Activated CD4-positive, CD25-positive, alpha-beta regulatory T cell treated with anti-CD3 and anti-CD28 coated beads, Interleukin-2, amount 50 U/mL, for 16 hours (primary cell): Measurements from ENCODE around the gene NOX4.
"Not testable (repeated sequence)": the region's sequence is repeated elsewhere in the genome, so short reads cannot be mapped to it uniquely, and the experiment has no call there.

Experiments used
- DNase-seq: peaks from one replicate; pipeline ENCODE4 v3.0.0-alpha.2; 2020; ENCODE audit warnings: low read depth, low spot score

NOX4 gene

DNA sequence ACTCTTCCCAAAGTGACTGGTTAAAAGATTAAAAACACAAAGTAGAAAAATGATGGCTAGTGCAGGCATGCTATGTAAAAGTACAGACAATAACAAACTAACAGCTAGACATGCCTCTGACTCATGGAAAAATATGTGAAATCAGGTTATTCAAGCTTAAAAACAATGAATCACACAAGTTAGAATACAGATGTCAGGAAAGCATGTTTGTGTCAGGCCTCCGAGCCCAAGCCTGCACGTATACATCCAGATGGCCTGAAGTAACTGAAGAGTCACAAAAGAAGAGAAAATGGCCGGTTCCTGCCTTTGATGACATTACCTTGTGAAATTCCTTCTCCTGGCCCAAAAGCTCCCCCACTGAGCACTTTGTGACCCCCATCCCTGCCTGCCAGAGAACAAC, 110.1 kb downstream of the NOX4 start:
- DNase-seq = no peak

GRCh38 chr11:89379976-89380771, 111.0 kb downstream of the NOX4 start:
- not testable (repeated sequence) for DNase-seq

DNA sequence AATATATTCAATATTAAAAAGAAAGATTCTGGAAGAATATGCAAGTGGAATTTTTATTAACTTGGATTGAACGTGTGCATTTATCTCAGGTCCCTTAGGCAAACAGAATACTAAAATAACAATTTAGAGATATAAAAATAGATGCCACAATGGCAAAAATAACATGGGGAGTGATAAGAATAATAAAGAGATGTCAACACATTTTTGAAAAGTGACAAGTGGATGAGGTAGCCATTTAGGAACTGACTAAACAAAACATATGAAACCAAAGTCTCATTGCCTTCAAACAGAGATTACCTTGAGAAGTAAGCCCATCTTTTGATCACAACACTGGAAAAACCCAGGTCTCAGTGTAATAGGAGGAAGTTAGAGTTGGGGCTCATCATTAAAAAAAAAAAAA, 112.2 kb downstream of the NOX4 start:
- DNase-seq = not testable (repeated sequence)

GRCh38 chr11:89369356-89369755, 121.8 kb downstream of the NOX4 start:
- DNase-seq = not testable (repeated sequence)

GRCh38 chr11:89364856-89365255, 126.3 kb downstream of the NOX4 start:
- DNase-seq = not testable (repeated sequence)

GRCh38 chr11:89361734-89362133, 129.4 kb downstream of the NOX4 start:
- DNase-seq = no peak

- not testable (repeated sequence) for DNase-seq
Observed at GRCh38 chr11:89359208-89359607, 132.0 kb downstream of the NOX4 start.

- DNase-seq = no peak
Observed at GRCh38 chr11:89358761-89359160, 132.4 kb downstream of the NOX4 start.

DNA sequence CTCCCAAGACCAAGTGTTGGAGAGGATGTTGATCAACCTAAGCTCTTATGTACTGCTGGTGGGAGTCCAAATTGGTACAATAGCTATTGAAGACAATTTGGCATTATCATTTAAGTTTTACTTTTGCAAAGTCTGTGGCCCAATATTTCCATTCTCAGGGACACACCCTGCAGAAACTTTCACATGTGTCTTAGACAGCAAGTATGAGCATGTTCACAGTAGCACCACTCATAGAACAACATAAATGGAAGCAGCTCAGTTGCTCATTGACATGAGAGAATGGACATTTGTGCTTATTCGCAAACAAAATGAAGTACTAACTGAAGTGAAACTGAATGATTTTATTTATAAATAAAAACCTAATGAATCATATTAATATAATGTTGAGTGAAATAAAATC, 135.5 kb downstream of the NOX4 start:
- no peak for DNase-seq

DNA sequence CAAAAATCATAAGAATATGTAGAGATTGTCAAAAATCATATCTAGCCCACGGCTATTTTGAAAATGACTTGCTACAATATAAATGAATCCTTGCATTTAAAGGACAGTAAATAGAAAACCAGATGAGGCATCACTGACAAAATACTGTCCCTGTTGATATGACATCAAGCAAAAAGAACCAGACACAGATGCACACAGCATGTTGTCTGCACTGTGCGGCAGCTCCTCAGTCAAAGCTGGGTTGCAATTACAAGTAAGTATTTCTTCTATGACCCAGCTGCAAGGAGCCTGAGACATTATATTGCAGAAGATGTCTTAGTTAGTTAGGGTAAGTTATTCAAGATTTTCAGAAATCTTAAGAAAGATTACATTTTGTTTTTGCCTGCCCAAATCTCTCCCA, 136.7 kb downstream of the NOX4 start:
- DNase-seq = not testable (repeated sequence)

GRCh38 chr11:89347071-89347470, 144.1 kb downstream of the NOX4 start:
- no peak for DNase-seq

DNA sequence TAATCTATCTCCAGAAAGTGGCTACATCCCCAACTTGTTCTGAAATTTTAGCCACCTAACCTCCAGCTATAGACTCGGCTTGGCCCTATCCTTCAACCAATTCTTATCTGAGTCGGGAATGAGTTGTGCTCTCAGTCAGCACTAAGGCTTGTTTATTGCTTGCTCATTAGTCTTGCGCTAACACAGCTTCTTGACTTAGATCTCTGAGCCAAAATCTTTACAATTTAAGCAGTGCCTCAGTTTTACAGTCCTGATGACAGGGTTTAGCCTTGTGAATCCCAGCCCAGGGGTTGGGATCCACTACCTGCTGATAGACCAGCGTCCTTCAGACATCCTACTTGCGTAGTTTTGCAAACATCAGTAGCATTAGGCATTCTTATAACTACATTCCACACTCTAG, 144.6 kb downstream of the NOX4 start:
- no peak for DNase-seq

DNA sequence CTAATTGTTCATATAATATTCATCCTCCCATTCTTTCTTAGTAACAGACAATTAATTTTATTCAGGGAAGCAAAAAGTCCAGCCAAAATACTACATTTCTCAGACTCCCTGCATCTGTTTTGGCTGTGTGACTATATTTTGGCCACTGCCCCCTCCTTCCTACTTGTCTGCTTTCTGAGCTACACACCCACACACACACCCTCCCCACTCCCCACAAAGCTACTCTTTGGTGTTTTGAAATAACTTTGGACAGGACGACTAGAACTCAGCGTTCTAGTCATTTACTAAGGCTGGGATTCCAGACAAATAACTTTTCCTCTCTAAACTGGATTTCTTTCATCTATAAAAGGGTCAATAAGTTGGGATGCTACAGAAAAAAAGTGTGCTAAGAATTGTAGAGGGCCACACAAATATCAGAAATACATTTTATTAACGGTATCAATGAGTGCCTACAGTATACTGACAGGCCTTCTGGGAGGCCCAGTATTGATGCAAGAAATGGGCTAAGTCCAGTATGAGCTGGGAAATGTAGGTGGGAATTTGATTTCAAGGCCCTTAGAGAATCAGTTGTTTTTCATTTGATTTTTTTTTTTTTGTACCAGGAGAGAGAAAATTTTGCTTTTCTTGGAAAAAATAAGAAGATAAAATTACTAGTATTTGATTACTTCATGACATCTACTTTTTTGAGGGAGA, 148.1 kb downstream of the NOX4 start:
- not testable (repeated sequence) for DNase-seq

DNA sequence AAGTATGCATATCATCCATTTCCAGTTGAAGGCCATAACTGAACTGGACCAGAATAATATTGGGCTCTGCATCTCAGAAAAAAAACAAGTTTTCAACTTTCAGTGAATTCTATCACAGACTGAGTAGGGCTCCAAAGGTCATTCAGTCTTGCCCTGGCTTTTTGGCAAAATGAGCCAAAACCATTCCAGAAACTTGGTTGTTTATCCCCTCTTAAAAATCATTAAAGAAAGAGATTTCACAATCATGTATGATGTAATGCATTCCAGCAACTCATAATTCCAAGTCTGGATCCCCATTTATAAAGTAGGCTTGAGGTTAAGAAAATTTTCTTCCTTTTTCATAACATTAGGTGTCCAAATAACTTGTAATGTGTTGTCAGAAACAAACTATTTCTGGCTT, 150.7 kb downstream of the NOX4 start:
- not testable (repeated sequence) for DNase-seq

DNA sequence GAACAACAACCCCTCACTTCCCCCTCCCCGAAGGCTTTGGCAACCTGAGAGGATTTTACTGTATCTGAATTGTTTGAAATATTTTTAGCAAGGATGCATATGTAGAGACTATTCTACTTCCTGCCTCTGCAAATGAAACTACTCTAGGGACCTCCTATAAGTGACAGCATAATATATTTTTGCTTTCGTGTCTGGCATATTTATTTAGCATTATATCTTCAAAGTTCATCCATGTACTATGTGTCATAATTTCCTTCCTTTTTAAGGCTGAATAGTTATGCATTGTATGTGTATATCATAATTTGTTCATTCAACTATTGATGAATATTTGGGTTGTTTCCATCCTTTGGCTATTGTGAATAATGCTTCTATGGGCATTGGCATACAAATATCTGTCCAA, 153.1 kb downstream of the NOX4 start:
- DNase-seq = not testable (repeated sequence)

GRCh38 chr11:89337100-89337650, 154.0 kb downstream of the NOX4 start:
- DNase-seq = not testable (repeated sequence)

- not testable (repeated sequence) for DNase-seq
Observed at GRCh38 chr11:89333704-89334103, 157.5 kb downstream of the NOX4 start.

DNA sequence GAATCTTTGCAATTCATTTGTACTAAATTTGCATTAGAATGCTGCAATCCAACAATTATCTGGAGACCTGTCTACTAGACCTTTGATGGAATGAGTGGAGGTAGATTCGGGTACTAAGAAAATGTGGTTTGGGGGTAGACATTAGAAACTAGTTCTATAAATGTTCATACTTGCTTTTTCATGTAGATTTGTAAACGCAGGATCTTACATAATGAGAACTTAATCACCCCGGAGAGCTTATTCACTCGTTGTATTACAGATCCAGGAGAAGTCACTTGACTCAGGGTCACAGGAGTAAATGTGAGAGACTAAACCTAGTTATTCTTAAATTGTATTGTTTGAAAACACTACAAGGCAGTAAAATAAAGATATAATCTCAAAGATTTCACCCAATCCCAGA, 159.2 kb downstream of the NOX4 start:
- DNase-seq = not testable (repeated sequence)

GRCh38 chr11:89327885-89328284, 163.3 kb downstream of the NOX4 start:
- DNase-seq = no peak

DNA sequence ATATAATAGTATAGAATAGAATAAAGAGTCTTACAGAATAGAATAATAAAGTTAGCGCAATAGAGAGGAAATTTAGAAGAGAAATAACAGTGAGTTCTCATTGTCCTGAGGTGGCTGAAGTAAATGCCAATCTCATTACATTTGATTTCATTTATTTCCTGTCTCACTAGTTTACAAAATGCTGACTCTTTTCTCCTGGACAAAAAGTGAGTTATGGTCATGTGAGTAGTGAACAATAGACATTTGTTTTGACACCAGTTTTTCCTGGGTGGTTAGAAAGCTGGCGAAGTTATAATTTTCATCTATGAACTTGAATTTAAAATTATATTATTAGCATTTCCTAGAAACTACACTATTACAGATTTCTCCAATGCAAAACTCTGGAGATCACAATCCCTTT, 169.8 kb downstream of the NOX4 start:
- DNase-seq = no peak

DNA sequence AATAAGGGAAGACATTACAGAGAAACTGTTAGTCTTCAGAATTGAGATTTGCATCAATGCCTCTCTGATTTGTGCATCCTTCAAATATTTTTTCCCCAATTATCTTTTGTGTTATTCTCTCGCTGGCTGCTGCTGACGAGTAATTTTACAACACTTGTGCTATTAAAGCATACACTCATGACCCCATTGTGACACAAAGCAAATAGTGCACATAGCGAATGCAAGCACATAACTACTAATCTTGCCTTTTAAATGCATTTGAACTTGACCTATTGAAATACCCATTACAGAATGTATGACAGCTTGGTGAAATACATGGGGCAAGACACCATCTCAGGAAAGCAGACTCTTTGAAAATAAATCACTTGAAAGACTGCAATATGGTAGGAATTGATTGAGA, 180.6 kb downstream of the NOX4 start:
- DNase-seq = not testable (repeated sequence)

DNA sequence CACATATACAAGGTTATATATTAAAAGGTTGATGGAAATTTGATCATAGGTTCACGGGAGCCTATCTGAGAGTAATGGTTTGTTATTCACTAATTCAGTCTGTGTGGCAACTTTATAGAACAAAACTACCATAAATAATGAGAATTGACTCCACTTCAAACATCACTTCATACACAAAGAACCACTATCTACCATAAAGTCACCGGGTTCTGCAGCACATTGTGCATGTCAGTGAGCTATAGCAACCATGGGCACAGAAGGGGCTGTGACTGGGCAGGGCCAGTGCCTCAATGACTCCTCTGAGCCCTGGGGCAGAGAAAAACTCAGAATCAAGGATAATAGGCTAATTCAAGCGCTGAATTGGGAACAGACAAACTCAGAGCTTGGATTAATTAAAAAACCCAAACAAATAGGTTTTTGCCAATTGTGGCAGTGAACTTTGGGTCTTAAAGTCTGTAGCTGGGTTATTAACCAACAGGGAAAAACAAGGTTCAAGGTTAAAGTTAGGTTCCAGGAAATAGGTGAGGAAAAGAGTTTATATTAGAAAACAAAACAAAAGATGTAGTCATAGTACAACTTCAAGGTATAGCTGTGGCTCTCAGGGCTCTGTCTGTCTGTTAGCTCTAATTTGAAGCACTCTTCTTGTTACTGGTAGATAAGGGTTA, 181.7 kb downstream of the NOX4 start:
- DNase-seq = not testable (repeated sequence)
